ENCODE measurements around the gene ITGAL.
"Not testable (repeated sequence)": the region's sequence is repeated elsewhere in the genome, so short reads cannot be mapped to it uniquely, and the experiment has no call there.

The ITGAL gene

DNA sequence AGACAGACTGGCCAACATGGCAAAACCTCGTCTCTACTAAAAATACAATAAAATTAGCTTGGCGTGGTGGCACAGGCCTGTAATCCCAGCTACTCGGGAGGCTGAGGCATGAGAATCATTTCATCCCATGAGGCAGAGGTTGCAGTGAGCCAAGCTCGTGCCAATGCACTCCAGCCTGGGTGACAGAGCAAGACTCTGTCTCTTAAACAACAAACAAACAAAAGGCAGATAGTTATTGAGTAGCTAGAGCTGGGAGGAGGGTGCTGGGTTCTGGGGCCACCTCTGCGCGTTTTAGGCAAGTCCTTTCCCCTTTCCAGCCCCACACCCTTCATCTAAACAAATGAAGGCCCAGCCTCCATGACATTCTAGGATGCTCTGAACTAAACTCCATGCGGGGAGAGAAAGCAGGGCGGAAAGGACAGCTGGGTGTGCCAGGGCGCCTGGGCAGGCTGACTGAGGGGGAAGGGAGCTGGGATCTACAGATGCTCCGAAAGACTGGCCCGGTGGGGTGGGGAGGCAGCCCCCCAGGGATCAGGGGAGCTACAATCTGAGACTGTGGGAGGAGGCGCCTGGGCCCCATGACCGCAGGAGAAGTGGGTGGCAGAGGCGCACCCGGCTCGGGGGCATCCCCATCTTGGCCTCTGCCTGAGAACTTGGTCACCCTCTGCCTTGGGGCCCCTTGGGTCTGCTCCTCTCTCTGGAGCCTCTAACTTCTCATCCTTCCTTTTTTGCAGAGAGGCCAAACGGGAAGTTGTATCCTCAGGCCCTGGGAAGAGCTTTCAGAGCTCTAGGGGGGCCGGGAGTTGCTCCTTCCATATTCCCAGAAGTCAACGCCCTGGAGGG is 910 bp downstream of the ITGAL start:
- Histone ChIP-seq H3K4me3 (peak overlapping the region; percentile 20), H3K27ac (no peak overlapping the region)
- no peak for DNase-seq (ENCODE audit: low spot score)
- TF ChIP-seq, protein P1, sequence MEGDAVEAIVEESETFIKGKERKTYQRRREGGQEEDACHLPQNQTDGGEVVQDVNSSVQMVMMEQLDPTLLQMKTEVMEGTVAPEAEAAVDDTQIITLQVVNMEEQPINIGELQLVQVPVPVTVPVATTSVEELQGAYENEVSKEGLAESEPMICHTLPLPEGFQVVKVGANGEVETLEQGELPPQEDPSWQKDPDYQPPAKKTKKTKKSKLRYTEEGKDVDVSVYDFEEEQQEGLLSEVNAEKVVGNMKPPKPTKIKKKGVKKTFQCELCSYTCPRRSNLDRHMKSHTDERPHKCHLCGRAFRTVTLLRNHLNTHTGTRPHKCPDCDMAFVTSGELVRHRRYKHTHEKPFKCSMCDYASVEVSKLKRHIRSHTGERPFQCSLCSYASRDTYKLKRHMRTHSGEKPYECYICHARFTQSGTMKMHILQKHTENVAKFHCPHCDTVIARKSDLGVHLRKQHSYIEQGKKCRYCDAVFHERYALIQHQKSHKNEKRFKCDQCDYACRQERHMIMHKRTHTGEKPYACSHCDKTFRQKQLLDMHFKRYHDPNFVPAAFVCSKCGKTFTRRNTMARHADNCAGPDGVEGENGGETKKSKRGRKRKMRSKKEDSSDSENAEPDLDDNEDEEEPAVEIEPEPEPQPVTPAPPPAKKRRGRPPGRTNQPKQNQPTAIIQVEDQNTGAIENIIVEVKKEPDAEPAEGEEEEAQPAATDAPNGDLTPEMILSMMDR (IDR thresholded peaks at IDR 0.05) = no peak

DNA sequence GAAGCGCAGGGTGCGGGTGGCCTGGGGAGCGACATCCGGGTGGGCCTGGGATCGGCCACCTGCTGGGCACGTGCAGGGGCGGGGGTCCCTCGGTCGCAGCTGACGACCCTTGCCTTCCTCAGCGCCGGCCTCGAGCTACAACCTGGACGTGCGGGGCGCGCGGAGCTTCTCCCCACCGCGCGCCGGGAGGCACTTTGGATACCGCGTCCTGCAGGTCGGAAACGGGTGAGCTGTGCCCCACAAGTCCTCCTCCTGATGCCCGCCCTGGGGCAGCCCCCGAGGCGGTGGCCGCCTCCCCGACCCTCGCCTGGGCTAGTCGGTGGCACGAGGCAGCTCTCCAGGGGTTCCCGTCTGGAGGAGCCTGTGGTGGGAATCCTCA is 1.5 kb downstream of the ITGAL start:
- peak overlapping the region; percentile 20 for H3K4me3 ChIP-seq
- TF ChIP-seq, protein P1 (IDR thresholded peaks at IDR 0.05) = no peak
- no peak for DNase-seq (ENCODE audit: low spot score)
- H3K27ac ChIP-seq = no peak overlapping the region

DNA sequence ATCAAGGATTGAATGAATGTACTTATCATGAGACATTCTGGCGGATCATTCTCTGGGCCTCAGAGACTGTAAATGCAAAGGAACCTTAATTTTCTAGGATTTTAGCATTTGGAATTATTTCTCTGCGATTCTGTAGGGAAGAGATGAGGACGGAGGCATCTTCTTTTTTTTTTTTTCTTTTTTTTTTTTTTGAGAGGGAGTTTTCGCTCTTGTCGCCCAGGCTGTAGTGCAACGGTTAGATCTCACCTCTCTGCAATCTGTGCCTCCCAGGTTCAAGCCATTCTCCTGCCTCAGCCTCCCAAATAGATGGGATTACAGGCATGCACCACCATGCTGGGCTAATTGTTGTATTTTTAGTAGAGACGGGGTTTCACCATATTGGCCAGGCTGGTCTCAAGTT is 2.1 kb downstream of the ITGAL start:
- TF ChIP-seq, protein P1 (IDR thresholded peaks at IDR 0.05) = no peak
- H3K27ac ChIP-seq = no peak overlapping the region
- H3K4me3 ChIP-seq = no peak overlapping the region
- DNase-seq (ENCODE audit: low spot score) = no peak

DNA sequence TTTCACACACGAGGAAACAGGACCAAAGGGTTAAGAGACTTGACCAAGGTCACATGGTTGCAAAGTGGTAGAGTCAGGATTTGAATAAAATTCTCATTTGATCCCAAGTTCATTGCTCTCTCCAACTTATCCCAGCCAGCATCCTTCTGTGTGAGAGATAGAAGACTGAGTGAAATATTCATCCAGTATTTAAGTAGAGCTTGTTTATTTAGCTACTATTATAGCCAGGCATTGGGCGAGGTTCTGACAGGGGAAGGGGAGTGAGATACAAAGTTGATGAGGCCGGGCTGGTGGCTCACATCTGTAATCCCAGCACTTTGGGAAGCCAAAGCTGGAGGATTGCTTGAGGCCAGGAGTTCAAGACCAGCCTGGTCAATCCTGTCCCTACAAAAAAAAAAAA is 4.4 kb downstream of the ITGAL start:
- Histone ChIP-seq H3K4me3 (no peak overlapping the region), H3K27ac (no peak overlapping the region)
- TF ChIP-seq, protein P1 (IDR thresholded peaks at IDR 0.05) = no peak
- no peak for DNase-seq (ENCODE audit: low spot score)

DNA sequence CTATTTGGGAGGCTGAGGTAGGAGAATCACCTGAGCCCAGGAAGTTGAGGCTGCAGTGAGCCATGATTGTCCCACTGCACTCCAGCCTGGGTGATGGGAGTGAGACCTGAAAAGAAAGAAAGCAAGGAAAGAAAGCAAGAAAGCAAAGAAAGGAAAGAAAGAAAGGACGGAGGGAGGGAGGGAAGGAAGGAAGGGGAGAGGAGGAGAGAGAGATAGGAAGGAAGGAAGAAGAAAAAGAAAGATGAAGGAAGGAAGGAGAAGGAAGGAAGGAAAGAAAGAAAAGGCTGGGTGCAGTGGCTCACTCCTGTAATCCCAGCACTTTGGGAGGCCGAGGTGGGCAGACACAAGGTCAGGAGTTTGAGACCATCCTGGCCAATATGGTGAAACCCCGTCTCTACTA is 5.2 kb downstream of the ITGAL start:
- H3K27ac ChIP-seq; H3K4me3 ChIP-seq; DNase-seq (ENCODE audit: low spot score): not testable (repeated sequence)

DNA sequence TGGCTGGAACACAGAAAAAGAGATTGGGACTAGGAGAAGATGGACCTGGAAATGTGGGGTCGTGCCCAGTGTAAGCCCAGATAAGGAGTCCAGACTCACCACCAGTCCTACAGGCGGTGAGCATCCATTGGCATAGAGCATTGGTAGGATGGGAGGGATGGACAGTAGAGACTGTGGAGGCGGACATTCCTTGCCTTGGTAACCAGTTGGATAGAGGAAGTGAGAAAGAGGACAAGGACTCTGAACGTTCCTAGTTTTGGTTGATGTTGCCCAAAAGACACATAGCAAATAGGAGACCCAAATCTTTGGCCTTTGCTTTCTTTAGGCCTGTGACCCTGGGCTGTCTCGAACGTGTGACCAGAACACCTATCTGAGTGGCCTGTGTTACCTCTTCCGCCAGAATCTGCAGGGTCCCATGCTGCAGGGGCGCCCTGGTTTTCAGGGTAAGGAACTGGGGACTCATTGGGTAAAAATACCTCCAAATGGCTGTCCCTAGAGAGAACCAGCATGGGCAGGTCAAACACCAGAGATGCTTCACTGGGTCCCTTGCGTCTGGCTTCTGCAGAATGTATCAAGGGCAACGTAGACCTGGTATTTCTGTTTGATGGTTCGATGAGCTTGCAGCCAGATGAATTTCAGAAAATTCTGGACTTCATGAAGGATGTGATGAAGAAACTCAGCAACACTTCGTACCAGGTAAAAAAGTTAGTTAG is 6.4 kb downstream of the ITGAL start:
- TF ChIP-seq, protein P1 (IDR thresholded peaks at IDR 0.05) = no peak
- no peak for DNase-seq (ENCODE audit: low spot score)
- no peak overlapping the region for H3K4me3 ChIP-seq
- H3K27ac ChIP-seq = no peak overlapping the region

DNA sequence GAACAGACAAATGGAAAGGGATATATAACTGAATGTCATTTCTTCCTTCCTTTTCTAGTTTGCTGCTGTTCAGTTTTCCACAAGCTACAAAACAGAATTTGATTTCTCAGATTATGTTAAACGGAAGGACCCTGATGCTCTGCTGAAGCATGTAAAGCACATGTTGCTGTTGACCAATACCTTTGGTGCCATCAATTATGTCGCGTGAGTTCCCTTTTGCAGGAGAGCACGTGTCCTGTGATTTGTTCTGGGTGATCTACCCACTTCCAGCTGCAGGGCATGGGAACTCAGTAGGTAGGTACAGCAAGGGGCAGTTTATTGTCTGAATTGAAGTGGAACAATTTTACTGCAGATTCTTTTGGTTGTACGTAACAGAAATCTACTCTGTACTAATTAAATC is 8.8 kb downstream of the ITGAL start:
- TF ChIP-seq, protein P1 (IDR thresholded peaks at IDR 0.05) = no peak
- Histone ChIP-seq H3K4me3 (no peak overlapping the region), H3K27ac (no peak overlapping the region)
- no peak for DNase-seq (ENCODE audit: low spot score)

Measured in coronary artery (tissue), 2 donors.